HG03159 (cell line): Measurements from ENCODE around the gene ARHGEF25.

Experiments
- ATAC-seq: cut with Tn5 transposase; IDR thresholded peaks from one replicate; pipeline ENCODE4 v1.9.1; 2021; ENCODE audit warnings: mild to moderate bottlenecking, moderate library complexity; ENCODE audit not compliant: unreplicated experiment

The ARHGEF25 gene

DNA sequence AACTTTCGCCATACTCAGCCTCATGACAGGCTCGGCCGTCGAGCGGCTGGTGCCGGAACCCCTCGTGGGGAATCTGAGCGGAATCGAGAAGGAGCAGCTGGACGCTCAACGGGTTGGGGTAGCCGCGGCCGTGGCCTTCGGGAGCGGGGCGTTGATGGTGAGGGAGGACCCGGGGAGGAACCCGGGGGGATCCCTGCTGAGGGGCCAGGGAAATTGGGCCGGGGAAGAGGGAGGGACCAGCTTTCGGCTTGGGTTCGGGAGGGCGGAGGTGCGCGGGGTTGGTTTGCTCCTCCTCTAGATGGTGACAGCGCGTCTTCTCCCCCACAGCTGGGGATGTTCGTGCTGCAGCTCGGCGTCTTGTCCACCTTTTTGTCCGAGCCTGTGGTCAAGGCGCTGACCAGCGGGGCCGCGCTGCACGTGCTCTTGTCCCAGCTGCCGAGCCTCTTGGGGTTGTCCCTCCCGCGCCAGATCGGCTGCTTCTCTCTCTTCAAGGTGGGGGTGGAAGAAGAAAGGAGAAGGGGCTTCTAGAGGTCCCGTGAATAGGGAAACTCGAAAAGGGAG is 9.8 kb downstream of the ARHGEF25 start:
- no peak for ATAC-seq

DNA sequence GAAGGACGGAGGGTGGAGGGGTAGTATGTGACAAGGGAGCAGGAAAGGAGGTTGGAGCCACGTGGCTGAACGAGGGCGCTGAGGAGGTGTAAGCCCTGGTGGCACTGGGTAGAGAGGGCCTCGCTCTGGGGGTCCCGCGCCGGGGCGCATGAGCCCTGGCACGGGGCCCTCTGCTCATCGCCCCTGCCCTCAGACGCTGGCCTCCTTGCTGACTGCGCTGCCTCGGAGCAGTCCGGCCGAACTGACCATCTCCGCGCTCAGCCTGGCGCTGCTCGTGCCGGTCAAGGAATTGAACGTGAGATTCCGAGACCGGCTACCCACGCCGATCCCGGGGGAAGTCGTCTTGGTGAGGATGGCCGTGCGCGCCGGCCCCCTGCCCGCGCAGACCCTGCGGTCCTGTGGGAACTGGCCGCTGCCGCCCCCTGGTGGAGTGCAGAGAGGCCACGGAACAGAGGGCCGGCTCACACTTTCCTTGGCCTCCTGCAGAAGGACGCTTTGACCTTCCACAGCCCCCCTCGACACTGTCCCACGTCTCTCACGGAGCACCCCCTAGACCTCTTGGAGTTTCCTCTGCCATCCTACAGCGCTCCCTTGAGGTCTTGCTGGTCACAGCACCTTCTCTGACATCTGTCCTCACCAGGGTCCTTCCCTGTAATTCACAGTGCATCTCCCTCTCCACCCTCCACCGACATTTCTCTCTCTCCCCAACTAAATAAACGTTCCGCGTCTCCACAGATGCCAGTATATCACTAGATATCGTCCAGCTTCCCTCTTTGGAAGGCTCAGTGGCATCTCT is 10.5 kb downstream of the ARHGEF25 start:
- ATAC-seq, result peak; percentile 55

DNA sequence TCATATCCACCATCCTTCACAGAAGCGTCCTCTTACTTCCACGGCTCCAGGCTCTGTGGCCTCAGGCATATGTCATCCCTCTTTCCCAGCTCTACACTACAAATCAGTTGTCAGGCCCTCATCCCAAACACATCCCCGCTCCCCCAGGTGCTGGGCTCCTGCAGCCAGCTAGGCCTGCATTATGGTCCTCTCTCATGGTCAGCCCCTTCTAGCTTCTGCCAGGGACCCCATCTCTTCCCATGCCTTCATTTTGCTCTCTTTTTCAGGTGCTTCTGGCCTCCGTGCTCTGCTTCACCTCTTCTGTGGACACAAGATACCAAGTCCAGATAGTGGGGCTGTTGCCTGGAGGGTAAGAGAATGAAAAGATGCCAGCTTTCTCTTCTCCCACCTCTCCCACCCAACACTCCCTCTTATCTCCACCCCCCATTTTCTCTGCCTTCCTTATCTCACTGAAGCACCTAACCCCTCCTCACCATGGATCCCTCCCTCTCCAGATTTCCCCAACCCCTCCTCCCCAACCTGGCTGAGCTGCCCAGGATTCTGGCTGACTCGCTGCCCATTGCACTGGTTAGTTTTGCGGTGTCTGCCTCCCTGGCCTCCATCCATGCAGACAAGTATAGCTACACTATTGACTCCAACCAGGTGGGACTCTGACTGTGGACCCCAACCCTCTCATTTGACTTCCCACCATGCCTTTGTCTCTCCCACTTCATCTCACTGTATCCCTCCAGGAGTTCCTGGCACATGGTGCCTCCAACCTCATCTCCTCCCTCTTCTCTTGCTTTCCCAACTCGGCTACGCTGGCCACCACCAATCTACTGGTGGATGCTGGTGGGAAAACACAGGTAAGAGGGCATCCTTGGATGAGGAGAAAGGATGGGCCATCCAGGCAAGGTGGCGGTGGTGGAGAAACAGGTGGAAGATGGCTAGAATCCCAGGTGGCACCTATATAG is 11.3 kb downstream of the ARHGEF25 start:
- no peak for ATAC-seq

DNA sequence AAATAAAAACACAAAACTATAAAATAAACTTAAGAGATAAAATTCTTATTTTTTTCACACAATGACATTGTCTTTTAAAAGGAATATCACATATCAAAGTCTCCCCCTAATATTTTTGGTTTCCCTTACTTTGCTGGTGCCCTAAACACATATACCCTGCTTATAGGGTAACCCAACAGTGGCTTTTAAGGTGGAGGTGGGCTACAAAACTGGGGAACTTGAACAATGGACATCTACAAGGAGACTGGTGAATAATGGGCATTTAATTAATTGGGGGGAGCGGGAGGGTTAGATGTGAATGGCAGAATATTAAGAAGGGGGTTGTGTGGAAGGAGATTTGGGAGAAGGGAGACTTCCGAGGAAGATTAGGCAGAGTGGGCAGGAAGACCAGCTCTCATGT is 12.2 kb downstream of the ARHGEF25 start:
- no peak for ATAC-seq

DNA sequence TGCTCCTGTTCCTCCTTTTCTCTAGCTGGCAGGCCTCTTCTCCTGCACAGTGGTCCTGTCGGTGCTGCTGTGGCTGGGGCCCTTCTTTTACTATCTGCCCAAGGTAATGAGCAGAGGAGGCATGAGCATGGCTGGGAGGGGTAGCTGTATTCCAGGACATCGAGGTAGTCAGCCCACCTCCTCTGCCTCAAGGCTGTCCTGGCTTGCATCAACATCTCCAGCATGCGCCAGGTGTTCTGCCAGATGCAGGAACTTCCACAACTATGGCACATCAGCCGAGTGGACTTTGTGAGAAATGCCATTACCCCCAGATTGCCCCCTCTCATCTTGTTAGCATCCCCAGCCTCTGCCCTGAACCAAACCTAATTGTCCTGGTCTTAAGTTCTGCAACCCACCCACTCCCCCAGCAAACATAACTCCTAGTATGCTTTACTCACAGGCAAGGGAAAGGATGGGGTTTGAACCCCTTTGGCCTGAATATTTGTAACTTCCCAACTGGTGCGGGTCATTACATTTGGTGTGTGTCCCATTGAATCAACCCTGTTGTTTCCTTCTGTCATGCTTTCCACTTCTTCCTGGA is 12.7 kb downstream of the ARHGEF25 start:
- ATAC-seq, result no peak

DNA sequence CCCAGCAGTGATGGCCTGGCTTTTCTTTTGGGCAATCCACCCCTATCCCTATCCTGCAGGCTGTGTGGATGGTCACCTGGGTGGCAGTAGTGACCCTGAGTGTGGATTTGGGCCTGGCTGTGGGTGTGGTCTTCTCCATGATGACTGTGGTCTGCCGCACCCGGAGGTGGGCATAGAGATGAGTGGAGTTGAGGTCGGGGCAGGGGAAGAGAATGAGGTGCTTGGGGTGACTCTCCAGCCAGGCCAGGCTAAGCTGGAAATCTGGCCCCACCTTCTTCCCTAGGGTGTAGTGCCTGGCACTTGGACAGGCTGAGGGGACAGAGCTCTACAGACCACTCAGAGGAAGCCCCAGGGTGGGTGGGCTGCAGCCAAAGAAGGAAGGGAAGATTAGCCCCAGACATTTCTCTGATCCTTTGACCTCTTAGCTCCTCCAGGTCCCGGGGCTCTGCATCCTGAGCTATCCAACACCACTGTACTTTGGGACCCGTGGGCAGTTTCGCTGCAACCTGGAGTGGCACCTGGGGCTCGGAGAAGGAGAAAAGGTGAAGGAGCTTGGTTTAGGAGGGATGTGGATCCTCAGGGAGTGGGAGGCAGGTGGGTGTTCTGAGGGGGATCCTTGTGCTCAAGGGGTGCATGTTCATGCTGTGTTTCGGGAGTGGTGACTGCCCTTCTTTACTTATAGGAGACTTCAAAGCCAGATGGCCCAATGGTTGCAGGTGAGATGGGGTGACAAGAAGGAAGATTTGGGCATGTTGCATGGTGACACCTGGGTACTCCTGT is 13.4 kb downstream of the ARHGEF25 start:
- ATAC-seq, result no peak

DNA sequence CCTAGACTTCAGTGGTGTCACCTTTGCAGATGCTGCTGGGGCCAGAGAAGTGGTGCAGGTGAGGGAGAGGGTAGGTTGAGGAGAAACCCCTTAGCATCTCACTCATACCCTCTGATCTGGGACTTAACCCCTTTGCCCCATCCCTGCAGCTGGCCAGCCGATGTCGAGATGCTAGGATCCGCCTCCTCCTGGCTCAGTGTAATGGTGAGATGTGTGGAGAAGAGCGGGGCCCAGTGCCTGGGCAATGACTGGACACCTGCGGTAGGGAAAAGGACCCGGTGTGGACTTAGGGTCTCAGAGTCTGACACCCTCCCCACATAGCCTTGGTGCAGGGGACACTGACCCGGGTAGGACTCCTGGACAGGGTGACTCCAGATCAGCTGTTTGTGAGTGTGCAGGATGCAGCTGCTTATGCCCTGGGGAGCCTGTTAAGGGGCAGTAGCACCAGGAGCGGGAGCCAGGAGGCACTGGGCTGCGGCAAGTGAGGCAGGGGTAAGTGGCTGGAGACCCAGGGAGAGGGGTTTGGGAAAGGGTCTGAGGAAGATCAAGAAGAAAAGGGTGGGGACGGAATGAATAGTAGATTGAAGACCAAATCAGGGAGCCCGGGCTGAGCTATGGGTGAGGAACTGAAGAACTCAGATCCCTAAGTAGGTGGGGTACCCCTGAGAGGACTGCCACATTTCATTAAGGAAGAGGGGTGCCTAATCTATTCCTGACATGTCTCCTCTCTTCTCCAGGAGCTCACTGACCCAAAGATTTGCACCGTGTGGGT is 14.2 kb downstream of the ARHGEF25 start:
- ATAC-seq, result no peak

DNA sequence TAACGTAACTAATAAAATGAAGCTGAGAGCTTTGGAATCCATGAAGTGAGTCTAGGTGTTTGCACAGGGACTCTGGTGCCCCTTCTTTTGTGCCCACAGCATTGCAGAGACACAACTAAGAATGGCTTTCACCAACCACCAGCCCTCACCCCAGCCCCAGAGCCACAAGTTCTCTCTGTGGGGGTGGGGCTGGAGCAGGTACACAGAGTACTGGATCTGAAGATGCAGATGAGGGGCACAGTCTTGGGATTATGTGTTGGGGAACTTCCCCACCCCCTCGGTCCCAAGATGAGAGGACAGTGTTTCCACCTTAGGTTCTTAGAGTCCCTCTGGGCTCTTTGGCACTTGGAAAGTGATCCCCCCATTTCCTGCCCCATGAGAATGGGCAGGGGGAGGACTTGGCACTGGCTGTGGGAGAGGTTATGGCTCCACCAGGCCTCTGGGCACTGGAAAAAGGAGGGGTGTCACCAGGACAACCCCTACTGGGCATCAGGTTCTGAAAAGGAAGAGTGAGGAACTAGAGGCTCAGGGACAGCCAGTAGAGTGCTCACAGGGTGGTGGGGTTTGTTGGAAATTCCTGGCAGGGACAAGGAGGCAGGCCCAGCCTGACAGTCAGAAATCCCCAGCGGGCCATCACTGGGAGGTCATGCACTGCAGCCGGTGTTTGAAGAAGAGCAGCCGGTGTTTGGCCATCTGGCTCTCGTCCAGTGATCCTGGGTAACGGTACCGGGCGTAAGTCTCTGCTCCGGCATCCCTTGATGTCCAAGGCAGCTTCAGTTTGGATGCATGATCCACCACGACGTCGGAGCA is 15.1 kb downstream of the ARHGEF25 start:
- no peak for ATAC-seq

DNA sequence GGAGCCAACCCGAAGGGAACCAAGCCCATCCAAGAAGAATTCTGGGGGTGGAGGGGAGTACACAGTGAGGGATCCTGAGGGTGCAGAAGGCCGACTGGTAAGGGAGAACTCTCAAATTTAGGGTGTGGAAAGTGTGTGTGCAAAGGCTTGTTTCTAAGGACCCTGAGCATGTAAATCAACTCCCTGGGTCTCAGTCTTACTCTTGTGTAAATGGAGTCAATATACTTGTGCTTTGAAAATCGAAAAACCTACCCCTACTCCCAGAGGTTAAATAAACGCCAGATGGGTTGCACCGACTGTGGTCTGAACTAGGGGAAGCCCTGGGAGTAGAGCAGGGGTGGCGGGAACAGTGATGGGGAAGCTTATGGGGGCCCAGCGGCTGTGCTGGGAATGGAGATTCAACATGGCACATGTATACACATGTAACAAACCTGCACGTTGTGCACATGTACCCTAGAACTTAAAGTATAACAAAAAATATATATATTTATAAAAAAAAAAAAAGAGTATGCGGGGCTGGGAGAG is 15.7 kb downstream of the ARHGEF25 start:
- no peak for ATAC-seq

DNA sequence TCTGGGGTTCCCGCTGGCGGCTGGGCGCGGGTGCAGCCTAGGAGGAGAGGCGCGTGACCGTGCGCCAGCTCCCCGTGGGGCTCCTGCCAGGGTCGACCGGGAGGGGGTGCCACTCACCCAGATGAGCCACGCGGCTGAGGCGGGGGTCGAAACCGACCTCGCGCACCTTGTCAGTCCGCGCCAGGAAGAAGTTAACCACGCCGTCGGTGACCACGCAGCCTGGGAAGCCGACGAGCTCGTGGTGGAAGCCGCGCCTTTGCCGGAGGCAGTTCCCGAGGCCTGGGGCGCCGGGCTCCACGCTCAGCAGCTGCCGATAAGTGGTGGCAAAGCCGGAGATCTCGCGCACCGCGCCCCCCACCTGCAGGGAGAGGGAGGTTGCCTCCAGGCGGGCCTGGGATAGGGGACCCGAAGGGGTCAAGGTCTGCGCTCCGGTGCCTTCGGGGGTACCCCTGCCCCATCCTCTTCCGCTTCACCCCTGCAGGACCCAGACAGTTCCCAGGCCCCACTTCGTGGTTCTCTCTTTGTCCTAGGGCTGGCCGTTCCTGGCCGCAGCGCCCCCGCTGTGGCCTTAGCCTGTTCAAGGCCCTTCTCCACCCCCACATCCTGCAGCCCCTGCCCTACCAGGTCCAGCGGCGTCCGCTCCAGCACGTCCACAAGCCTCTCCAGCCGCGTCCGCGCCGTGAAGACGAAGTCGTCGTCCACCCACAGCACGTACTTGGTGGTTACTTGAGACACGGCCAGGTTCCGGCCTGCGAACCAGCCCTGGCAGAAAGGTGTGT is 16.5 kb downstream of the ARHGEF25 start:
- no peak for ATAC-seq

DNA sequence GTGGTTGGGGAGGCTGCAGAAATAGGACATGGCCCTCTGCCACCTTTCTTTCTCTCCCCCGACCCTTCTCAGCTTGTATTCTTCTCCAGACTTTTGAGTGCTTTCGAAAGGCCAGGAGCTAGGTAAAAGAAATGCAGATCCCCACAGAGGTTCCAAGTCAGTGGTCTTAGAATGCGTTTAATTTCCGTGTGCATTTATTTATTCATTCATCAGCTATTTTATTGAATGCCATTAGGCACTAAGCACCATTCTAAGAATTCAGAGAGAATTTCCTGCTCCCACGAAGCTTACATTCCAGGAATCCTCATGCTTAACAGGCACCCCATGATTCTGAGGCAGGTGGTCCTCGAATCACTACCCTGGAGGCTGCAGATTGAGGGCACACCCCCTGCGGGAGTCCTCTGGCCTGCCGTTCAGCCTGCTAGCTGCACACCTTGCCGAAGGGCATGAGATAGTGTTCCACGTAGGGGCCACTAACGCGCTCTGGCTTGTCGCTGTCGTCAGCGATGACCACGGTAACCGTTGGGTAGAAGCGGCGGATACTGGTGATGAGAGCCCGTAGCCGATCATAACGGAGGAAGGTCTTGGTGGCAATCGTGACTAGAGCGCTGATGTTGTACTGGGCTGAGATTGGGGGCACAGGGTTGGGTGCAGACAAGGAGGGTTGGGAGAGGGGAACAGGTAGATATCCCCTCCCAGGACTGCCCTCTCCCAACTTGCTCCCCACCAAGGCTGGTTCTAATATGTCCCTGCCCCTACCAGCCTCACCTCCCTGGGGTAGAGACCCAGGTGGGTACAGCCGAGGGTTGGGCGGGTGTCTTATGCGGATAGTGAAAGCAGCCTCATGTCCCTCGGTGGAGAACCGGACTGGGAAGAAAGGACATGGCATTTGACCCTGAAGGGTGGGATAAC is 17.3 kb downstream of the ARHGEF25 start:
- ATAC-seq, result no peak

DNA sequence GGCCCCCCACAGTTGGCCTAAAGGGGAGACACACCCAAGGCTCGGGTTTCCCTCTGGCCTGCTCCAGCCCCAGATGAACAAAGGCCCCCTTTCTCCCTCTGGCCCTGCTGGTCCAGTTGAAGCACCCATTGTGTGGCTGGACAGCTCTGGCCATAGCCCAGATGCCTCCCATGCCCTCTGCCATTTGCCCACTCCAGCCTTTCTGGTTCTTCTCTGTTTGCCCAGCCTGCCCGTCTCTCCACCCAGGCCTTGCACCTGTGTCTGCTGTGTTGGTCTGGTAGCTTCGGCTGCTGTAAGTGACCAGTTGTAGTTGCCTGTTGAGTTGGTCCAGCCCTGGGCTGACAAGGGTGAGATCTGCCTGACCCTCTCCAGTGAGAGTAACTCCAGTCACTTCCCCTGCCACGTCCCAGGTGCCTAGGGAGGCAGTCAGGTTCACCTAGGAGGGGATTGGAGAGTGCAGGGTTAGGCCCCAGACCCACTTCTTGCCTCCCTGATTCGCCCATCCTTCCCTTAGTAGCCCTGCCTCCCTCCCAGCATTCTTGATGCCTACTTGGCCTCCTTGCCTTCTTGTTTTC is 18.7 kb downstream of the ARHGEF25 start:
- no peak for ATAC-seq

DNA sequence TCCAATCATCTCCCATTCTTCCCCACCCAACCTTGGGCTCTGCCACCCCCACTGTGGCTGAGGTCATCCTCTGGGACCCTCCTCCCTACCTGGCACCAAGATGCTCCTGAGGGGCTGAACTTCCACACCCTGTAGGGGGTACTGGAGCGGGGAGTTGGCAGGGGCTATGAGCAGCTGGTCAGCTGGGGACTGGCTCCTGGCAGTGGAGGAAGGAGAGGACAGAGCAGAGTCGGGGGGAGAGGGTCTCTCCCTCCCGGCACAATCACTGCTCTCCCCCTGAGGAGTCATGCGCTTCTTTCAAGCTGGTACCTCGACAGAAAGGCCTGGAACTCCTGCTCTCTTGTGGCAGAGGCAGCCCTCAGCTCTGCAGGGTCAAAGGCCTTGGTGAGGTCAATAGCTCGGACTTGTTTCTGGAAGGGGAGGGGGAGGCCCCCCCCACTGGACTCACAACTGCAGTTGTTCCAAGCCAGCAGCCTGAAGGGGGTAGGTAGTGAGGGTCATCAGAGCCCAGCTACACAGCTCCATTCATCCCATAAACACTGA is 19.7 kb downstream of the ARHGEF25 start:
- no peak for ATAC-seq

DNA sequence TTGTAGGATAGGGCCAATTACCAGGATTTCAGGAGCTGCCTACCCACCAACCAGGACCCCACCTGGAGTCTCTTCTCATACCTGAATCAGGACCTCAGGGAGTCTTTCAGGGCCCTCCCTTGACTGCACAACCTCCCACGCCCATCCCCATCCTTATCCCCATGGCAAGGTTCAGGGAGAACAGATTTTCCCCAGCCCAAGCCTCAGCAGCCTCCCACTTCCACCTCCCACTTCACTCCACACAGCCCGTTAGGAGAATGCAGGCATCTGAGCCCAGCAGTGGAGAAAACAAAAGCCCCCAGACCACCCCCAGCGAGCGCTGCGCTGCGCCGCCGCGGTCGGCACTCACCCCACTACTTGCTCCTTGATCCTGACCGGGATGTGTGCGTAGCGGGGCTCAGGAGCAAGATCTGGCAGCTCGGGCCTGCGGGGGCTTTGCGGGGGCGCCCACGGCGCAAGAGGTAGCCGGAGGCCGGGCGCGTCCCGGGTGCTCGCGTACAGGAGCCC is 20.4 kb downstream of the ARHGEF25 start:
- ATAC-seq, result no peak

DNA sequence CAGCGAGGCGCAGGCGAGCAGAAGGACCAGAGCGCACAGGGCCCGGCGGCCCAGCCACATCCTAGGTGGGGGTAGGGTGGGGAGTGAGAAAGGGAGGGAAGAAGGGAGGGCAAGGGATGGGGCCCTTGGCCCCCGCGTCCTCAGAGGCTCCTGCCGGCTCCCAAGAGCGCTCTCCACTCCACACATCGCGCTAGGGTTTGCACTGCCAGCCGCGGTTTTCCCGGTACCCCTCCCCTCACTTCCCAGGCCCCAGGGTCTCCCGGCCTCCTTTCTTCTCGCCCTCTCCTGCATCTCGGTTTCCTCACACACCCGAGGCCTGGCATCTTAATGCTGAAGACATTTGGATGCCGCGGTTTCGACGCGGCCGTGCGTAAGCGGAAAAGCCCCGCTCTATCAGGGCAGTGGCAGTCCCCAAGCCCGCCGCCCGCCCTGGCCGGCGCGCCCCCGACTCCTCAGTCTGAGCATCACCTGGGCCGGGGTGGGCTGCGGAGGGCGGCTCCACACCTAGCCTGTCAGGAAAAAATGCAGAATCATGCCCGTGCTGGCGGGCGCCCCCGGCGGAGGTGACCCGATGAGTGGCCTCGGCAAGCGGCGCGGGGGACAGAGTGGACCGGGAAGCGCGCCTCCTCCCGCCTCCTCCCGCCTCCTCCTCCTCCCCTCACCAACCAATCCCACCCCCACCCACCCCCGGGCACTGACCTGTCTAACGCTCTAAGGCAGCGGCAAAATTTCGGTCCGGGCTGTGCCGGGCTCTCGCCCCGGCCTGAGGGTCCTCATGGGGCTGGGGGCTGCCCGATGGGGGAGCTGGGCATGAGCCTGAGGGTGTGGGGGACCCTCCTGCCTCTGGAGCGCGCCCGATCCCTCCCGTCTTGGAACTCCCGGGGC is 21.1 kb downstream of the ARHGEF25 start:
- peak; percentile 19 for ATAC-seq
